K562 (cell line): ENCODE data around the gene NAE1. TPM values are rescaled to one million over a fixed set of nuclear protein-coding genes. Genes with fewer than 3 reads are reported as not detected.

Experiments used
- BACH1 ChIP-seq: fragments of 200-800 bp; sonication (Bioruptor generic); IDR thresholded peaks from 2 replicates; pipeline ENCODE4 v1.6.1; 2016; ENCODE audit warnings: missing genetic modification characterization, missing compliant biosample characterization
- ELF2 ChIP-seq: fragments of 250-450 bp; sonication (Bioruptor Pico); IDR thresholded peaks from 2 replicates; pipeline ENCODE4 v1.5.0; 2021; ENCODE audit warnings: mild to moderate bottlenecking
- LEF1 ChIP-seq: fragments of 450-650 bp; IDR thresholded peaks from 2 replicates; pipeline ENCODE4 v1.6.1; 2016; ENCODE audit warnings: mild to moderate bottlenecking
- NFE2 ChIP-seq: IDR thresholded peaks from 2 replicates; pipeline ENCODE4 v1.6.1; 2014; ENCODE audit warnings: antibody characterized with exemption, low read depth
- NFRKB ChIP-seq: fragments of 450-650 bp; IDR thresholded peaks from 2 replicates; pipeline ENCODE4 v1.6.1; 2016; ENCODE audit warnings: low read depth
- RB1 ChIP-seq: fragments of 450-650 bp; IDR thresholded peaks from 2 replicates; pipeline ENCODE4 v1.6.1; 2017; ENCODE audit warnings: low read depth, mild to moderate bottlenecking
- SMARCC2 ChIP-seq: fragments of 450-650 bp; IDR thresholded peaks from 2 replicates; pipeline ENCODE4 v1.6.1; 2017; ENCODE audit warnings: antibody characterized with exemption, moderate library complexity, mild to moderate bottlenecking, low read depth
- STAG1 ChIP-seq: sonication (generic); formaldehyde crosslinking; IDR thresholded peaks from 2 replicates; pipeline ENCODE4 v1.5.0; 2020; ENCODE audit warnings: missing genetic modification reagents, borderline replicate concordance
- TOE1 ChIP-seq, 2 experiments: fragments of 450-650 bp in 1 of 2; sonication (generic) in 1 of 2; formaldehyde crosslinking in 1 of 2; IDR thresholded peaks; 2 replicates each; pipeline versions ENCODE4 v1.7.1 to v1.8.0; 2016 to 2022; ENCODE audit warnings: borderline replicate concordance in 2 of 2, mild to moderate bottlenecking in 2 of 2, antibody characterized with exemption in 1 of 2, inconsistent platforms in 1 of 2, low read depth in 1 of 2, missing genetic modification reagents in 1 of 2, moderate library complexity in 1 of 2
- ZNF586 ChIP-seq: fragments of 450-650 bp; formaldehyde crosslinking; conservative IDR thresholded peaks from 2 replicates; pipeline ENCODE4 v1.4.0; 2020; ENCODE audit warnings: mild to moderate bottlenecking, moderate library complexity
- polyA plus RNA-seq, 8 experiments: library from polyadenylated mRNA; depleted of rRNA in 4 of 8; stranded (reverse) in 5 of 8; unstranded in 3 of 8; fragments of >200 nt; fragmentation: Nextera tagmentation in 2 of 8; fragmentation: Illumina TruSeq in 1 of 8; extraction: Ambion mirVana in 2 of 8; extraction: Trizol in 1 of 8; gene quantifications; 2 replicates each; pipeline versions ENCODE4 v1.2.1 to v1.2.3, GENCODE V29; 2011 to 2014; ENCODE audit warnings: inconsistent platforms in 1 of 8, missing spikeins in 1 of 8
- total RNA-seq, 7 experiments: library from RNA; depleted of rRNA in 6 of 7; stranded (reverse); fragments of >200 nt in 6 of 7; fragmentation: Illumina TruSeq in 2 of 7; extraction: Trizol in 2 of 7; gene quantifications; 2 replicates each; pipeline versions ENCODE4 v1.2.1 to v1.2.3, GENCODE V29; 2011 to 2021; ENCODE audit warnings: low replicate concordance in 1 of 7
- TF ChIP-seq, protein P1 (sequence below): fragments of 450-650 bp; IDR thresholded peaks from 2 replicates; pipeline ENCODE4 v1.6.1; 2018; ENCODE audit not compliant: partially characterized antibody
- TF ChIP-seq, protein P2 (sequence below): sonication (generic); formaldehyde crosslinking; IDR thresholded peaks from 2 replicates; pipeline ENCODE4 v1.8.1; 2022; ENCODE audit warnings: missing genetic modification reagents
- TF ChIP-seq, protein P3 (sequence below): IDR thresholded peaks from 2 replicates; pipeline ENCODE4 v1.6.1; 2012; ENCODE audit warnings: low read depth, low read length, improper control_type of control experiment, borderline replicate concordance
- TF ChIP-seq, protein P4 (sequence below): conservative IDR thresholded peaks from 2 replicates; pipeline ENCODE4 v1.6.1; 2011; ENCODE audit warnings: low read depth, mild to moderate bottlenecking, low read length; ENCODE audit not compliant: control insufficient read depth
- TF ChIP-seq, protein P5 (sequence below): fragments of 450-650 bp; formaldehyde crosslinking; IDR thresholded peaks from 2 replicates; pipeline ENCODE4 v1.4.0; 2022; ENCODE audit warnings: missing genetic modification characterization
- TF ChIP-seq, protein P6 (sequence below): fragments of 450-650 bp; formaldehyde crosslinking; IDR thresholded peaks from 2 replicates; pipeline ENCODE4 v1.4.0; 2022; ENCODE audit warnings: missing genetic modification characterization

NAE1 gene
- total and polyA plus RNA-seq, 9 of the 15 experiments (the other 6 are each of a cell fraction or from before 2014, with no cell fraction given), result 165 to 294 (median 230) TPM

DNA sequence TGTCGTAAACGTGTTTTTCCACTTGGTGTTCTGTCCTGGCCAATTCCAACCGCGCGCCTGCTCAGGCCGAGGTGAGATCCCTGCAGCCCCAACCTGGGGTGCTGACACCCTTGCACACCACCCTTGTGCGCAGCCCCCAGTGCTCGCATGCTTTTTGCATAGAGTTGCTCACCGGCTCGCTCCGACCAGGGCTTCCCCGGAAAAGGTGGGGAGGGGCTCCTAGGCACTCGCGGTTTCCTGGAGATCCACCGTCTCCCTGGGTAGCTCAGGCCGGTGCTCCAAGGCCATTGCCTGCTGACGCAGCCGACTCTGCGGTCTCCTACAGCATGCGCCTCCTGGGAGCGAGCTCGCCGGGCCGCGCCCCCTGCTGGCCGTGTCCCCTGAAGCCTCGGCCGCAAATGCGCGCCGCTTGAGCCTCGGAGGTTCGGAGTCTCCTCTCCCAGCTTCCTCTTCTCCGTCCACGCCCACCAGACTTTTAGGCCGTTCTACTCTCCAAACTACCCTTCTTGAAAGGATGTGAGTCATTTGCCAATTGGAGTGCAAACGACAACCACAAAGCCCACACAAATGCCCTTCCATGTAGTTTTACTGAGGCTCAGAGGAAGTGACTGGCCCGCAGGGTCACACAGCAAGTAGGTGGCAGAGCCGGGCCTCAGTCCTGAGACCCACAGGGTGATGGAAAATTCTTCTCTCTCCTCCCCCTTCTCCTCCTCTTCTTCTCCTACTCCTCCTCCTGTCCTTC lies 42.3 kb upstream of the NAE1 start (continued):
- TF ChIP-seq, protein P1, sequence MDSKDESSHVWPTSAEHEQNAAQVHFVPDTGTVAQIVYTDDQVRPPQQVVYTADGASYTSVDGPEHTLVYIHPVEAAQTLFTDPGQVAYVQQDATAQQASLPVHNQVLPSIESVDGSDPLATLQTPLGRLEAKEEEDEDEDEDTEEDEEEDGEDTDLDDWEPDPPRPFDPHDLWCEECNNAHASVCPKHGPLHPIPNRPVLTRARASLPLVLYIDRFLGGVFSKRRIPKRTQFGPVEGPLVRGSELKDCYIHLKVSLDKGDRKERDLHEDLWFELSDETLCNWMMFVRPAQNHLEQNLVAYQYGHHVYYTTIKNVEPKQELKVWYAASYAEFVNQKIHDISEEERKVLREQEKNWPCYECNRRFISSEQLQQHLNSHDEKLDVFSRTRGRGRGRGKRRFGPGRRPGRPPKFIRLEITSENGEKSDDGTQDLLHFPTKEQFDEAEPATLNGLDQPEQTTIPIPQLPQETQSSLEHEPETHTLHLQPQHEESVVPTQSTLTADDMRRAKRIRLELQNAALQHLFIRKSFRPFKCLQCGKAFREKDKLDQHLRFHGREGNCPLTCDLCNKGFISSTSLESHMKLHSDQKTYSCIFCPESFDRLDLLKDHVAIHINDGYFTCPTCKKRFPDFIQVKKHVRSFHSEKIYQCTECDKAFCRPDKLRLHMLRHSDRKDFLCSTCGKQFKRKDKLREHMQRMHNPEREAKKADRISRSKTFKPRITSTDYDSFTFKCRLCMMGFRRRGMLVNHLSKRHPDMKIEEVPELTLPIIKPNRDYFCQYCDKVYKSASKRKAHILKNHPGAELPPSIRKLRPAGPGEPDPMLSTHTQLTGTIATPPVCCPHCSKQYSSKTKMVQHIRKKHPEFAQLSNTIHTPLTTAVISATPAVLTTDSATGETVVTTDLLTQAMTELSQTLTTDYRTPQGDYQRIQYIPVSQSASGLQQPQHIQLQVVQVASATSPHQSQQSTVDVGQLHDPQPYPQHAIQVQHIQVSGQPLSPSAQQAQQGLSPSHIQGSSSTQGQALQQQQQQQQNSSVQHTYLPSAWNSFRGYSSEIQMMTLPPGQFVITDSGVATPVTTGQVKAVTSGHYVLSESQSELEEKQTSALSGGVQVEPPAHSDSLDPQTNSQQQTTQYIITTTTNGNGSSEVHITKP, result peak; percentile 75
- TF ChIP-seq RB1, result peak; percentile 97
- TF ChIP-seq ELF2 (CRISPR knock-in tag), result 0 out of 2 replicates have a peak, but pooled peaks have one; percentile 24
- no peak; the same call in 1 of the 2 replicates for TF ChIP-seq SMARCC2
- TF ChIP-seq TOE1 (IDR thresholded peaks at IDR 0.05; ENCODE audit: borderline replicate concordance), result peak; percentile 48; the same call in 1 of the 2 replicates
- TF ChIP-seq TOE1 (CRISPR knock-in tag; IDR thresholded peaks at IDR 0.05; ENCODE audit: borderline replicate concordance, low read depth), result peak; percentile 62; the same call in 1 of the 2 replicates
- TF ChIP-seq NFRKB, result no peak
- no peak for TF ChIP-seq ZNF586 (CRISPR knock-in tag)
- TF ChIP-seq NFE2, result peak; percentile 43
- peak; percentile 44 for TF ChIP-seq LEF1
- peak; percentile 68; the same call in 1 of the 2 replicates for TF ChIP-seq STAG1 (CRISPR knock-in tag)
- TF ChIP-seq, protein P2, sequence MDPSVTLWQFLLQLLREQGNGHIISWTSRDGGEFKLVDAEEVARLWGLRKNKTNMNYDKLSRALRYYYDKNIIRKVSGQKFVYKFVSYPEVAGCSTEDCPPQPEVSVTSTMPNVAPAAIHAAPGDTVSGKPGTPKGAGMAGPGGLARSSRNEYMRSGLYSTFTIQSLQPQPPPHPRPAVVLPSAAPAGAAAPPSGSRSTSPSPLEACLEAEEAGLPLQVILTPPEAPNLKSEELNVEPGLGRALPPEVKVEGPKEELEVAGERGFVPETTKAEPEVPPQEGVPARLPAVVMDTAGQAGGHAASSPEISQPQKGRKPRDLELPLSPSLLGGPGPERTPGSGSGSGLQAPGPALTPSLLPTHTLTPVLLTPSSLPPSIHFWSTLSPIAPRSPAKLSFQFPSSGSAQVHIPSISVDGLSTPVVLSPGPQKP (CRISPR knock-in tag), result no peak
- TF ChIP-seq, protein P3, sequence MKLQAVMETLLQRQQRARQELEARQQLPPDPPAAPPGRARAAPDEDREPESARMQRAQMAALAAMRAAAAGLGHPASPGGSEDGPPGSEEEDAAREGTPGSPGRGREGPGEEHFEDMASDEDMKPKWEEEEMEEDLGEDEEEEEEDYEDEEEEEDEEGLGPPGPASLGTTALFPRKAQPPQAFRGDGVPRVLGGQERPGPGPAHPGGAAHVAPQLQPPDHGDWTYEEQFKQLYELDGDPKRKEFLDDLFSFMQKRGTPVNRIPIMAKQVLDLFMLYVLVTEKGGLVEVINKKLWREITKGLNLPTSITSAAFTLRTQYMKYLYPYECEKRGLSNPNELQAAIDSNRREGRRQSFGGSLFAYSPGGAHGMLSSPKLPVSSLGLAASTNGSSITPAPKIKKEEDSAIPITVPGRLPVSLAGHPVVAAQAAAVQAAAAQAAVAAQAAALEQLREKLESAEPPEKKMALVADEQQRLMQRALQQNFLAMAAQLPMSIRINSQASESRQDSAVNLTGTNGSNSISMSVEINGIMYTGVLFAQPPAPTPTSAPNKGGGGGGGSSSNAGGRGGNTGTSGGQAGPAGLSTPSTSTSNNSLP, result no peak
- TF ChIP-seq, protein P4, sequence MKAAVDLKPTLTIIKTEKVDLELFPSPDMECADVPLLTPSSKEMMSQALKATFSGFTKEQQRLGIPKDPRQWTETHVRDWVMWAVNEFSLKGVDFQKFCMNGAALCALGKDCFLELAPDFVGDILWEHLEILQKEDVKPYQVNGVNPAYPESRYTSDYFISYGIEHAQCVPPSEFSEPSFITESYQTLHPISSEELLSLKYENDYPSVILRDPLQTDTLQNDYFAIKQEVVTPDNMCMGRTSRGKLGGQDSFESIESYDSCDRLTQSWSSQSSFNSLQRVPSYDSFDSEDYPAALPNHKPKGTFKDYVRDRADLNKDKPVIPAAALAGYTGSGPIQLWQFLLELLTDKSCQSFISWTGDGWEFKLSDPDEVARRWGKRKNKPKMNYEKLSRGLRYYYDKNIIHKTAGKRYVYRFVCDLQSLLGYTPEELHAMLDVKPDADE, result peak; percentile 73
- no peak for TF ChIP-seq BACH1
- TF ChIP-seq, protein P5, sequence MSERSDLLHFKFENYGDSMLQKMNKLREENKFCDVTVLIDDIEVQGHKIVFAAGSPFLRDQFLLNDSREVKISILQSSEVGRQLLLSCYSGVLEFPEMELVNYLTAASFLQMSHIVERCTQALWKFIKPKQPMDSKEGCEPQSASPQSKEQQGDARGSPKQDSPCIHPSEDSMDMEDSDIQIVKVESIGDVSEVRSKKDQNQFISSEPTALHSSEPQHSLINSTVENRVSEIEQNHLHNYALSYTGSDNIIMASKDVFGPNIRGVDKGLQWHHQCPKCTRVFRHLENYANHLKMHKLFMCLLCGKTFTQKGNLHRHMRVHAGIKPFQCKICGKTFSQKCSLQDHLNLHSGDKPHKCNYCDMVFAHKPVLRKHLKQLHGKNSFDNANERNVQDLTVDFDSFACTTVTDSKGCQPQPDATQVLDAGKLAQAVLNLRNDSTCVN (CRISPR knock-in tag), result no peak
- TF ChIP-seq, protein P6, sequence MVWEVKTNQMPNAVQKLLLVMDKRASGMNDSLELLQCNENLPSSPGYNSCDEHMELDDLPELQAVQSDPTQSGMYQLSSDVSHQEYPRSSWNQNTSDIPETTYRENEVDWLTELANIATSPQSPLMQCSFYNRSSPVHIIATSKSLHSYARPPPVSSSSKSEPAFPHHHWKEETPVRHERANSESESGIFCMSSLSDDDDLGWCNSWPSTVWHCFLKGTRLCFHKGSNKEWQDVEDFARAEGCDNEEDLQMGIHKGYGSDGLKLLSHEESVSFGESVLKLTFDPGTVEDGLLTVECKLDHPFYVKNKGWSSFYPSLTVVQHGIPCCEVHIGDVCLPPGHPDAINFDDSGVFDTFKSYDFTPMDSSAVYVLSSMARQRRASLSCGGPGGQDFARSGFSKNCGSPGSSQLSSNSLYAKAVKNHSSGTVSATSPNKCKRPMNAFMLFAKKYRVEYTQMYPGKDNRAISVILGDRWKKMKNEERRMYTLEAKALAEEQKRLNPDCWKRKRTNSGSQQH, result no peak
